GM21529 (cell line): ENCODE data around the gene SDC3.

ENCODE experiments used
- ATAC-seq: cut with Tn5 transposase; IDR thresholded peaks from one replicate; pipeline ENCODE4 v1.9.1; 2021; ENCODE audit not compliant: unreplicated experiment

SDC3 gene

GRCh38 chr1:30905403-30905802, 3.2 kb downstream of the SDC3 start:
- no peak for ATAC-seq

DNA sequence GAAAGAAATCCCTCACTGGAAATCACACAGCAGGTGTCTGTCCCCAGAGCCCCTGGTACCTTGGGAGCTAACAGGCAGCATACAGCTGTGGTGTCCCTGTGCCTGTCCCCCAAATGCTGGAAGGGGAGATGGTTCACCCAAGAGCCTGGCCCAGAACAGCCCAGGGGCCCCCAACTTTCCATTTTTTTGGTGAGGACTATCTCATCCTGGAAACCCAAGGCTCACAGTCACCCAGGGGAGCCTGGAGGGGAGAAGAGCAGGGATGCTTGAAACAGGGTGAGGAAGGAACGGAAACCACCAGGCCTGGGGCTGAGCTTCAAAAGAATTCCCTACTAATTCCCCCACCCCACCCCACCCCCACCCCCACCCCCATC, 3.6 kb downstream of the SDC3 start:
- no peak for ATAC-seq

DNA sequence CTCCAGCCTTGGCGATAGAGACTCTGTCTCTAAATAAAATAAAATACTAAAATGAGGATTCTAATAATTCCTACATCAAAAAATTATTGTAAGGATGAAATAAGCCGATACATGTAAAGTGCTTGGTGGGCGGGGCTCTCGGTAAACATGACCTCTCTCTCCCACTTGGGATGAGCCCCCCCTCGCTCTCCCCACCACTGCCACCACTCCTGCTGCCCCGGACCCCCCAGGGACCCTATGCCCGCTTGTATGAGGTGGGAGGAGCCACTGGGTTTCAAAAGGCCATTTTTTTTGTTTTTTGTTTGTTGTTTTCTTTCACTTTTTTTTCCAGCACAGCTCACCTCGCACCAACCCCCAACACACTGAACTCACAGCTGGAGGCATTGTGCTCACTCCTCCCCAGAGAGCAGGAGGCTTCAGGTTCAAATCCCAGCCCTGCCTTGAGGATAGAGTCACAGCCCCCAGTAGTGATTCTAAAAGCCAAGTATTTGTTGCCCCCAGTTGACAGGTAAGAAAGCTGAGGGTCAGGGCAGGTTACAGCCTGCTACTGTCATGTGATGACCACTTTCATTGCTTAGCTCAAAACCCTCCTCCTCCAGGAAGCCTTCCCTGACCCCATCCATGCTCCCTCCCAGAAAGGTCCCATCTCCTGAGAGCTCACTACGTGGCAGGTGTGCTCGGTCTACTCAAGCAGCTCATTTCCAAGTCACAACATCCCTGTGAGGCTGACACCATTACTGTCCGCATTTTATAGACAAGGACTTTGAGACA, 4.2 kb downstream of the SDC3 start:
- no peak for ATAC-seq

GRCh38 chr1:30903343-30904034, 5.1 kb downstream of the SDC3 start:
- ATAC-seq: no peak

DNA sequence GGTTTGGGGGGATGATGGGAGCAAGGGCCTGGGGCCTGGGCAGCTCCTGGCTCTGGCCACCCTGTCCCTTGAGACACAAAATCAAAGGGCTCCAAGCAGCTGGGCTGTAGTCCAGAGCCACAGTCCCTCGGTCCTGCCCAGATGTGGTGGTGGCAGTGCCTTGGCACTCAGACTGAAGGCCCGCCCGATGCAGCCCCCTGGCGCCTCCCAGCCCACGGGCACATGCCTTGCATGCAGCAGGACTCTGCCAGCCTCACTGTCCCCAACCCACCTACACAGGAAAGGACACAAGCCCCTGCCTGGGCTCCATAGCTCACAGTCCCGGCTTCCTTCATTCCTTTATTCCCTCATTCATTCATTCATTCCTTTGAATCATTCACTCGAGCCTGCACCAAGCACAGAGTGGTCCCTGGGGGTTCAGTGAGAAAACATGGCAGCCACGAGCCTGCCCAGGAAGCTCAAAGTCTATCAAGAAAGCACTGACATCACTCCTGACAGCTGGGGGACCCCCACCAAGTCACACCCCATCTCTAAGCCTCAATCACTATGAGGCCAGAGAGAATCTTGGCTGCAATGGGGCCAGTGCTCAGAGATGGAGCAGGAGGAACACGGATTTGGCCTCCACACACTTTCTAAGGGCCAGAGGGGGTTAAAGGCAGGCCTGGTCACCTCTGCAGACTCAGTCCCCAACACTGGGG, 5.8 kb downstream of the SDC3 start:
- ATAC-seq: no peak

- no peak for ATAC-seq
Observed at GRCh38 chr1:30901798-30902581, 6.6 kb downstream of the SDC3 start.

DNA sequence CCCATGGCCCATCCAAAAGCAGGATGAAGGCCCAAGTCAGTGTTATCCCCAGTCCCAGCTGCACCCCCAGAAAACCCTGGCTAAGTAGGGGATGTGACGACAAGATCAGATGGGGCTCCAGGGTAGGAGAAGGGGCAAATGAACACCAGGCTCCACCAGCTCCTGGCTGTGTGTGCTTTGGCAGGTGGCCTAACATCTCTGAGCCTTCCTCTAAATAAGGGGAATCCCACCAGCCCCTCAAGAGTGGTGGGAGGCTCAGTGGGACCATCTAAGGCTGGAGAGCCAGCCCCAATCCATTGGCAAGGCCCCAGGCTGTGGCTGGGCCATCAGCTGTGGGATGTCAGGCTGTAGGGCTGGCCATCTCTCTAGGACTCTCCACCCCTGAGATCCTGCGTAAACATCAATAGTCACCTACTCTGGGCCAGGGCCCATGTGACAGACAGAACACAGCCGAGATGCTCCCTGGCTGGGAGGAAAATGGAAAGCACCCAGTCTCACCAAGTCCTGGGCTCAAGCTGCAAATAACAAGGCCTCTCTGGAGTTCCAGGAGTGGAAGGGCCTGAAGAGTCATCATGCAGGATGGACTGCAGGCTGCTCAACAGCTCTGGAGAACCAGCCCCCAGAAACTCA, 7.5 kb downstream of the SDC3 start:
- no peak for ATAC-seq

GRCh38 chr1:30900486-30900885, 8.1 kb downstream of the SDC3 start:
- ATAC-seq: no peak

GRCh38 chr1:30899577-30900389, 8.8 kb downstream of the SDC3 start:
- ATAC-seq: no peak

- ATAC-seq: no peak
Observed at GRCh38 chr1:30898031-30898815, 10.3 kb downstream of the SDC3 start.

DNA sequence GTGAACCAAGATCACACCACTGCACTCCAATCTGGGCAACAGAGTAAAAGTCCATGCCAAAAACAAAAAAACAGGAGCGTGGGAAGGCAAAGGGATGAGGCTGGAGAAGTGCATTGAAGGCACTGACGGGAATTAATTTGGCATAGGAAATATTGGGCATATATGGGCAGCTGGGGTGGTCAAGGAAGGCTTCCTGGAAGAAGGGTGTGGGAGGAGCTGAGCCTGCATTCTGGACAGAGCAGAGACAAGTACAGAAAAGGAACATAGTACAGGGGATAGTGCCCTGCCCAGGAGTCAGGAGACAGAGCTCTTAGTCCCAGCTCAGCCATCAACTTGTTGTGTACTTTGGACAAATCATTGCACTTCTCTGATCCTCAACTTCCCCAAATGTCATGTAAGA, 11.7 kb downstream of the SDC3 start:
- ATAC-seq: no peak

DNA sequence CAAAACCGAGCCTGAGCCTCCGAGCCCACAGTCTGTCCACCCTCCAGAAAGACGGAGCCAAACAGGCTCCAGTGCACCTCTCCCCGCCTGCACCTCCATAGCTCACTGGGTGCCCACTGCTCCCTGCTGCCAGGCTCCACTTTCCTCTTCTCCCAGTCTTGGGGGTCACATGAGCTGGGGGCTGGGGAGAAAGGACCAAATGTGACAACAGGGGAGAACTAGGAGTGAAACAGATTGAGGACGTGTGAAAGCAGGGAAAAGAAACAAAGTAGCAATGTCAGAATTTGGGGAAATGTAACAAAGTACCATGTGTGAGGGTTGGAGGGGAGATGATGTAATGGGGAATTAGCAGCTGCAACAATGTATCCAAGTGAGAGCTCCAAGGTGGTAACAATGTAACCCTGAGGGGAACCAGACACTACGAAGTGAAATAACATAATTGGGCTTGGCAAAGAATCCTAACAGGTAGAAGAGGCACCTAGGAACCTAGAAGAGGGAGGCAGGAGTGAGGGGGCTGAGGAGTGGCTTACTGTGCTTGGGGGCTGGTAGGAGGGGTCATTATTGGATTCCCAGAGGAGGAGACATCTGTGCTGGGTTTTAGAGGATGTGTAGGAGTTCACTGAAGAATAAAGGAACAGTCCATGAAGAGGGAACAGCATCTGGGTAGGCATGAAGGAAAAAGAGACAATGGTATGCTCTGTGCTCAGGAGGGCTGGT, 12.5 kb downstream of the SDC3 start:
- ATAC-seq: no peak

GRCh38 chr1:30895382-30895943, 13.1 kb downstream of the SDC3 start:
- ATAC-seq: no peak

GRCh38 chr1:30894508-30894973, 14.0 kb downstream of the SDC3 start:
- ATAC-seq: no peak

GRCh38 chr1:30893776-30894507, 14.6 kb downstream of the SDC3 start:
- no peak for ATAC-seq

DNA sequence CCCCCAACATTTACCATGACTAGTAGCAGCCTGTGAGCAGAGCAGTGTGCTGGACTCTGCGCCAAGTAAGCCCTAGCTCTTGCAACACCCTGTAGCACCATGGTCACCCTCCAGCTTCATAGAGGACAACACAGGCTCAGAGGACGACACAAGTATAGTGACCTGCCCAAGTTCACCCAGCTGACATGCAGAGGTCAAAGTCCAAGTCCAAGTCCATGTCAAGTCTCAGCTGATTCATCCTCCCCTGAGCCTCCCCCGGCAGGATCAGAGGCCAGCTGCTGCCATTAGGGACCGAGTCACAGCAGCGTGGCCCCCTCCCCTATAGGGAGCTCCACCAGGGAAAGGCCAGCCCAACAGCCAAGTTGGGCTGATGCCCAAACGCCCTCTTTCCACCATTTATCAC, 15.9 kb downstream of the SDC3 start:
- no peak for ATAC-seq

DNA sequence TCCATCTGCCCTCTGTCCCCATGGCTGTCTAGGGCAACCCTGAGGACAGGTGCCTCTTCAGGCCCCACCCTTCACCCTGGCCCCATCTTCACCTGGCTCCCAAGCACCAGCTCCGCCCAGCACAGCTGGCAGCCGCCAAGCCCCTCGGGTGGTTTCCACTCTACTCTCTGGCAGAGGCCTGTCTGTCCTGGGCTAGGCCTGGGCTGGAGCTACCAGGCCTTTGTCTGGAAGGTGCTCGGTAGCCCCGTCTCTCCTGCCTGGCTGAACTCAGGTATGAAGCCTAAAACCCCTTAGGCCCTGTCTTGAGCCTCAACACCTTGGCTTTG, 17.4 kb downstream of the SDC3 start:
- no peak for ATAC-seq
